Panc1 (cell line): ENCODE results near the gene ZNF79. TPM values are rescaled to one million over a fixed set of nuclear protein-coding genes. Genes with fewer than 3 reads are reported as not detected.

Experiments used
- ATAC-seq: fragments of 200-7000 bp; cut with Tn5 transposase; 2 replicates; pipeline ENCODE4 v1.9.1; 2020; ENCODE audit warnings: mild to moderate bottlenecking, moderate library complexity
- BruUV-seq: library from RNA; stranded (reverse); fragments of 400-500 nt; replicated peaks from 2 replicates; lab custom pipeline; 2021; lab: Mats Ljungman, UMichigan
- CTCF ChIA-PET: fragments of 300-600 bp; sonication (Branson Sonifier 250); formaldehyde crosslinking; loops from one replicate; lab custom pipeline; 2022; ENCODE audit warnings: antibody characterized with exemption; lab: Charles Lee
- POLR2A ChIA-PET: fragments of 300-600 bp; sonication (Branson Sonifier 250); formaldehyde crosslinking; loops from one replicate; lab custom pipeline; 2022; ENCODE audit warnings: antibody characterized with exemption; lab: Charles Lee
- DNase-seq: peaks from one replicate; pipeline ENCODE4 v3.0.0-alpha.2; 2010; ENCODE audit warnings: low read depth, low spot score
- H3K27ac ChIP-seq: 2 replicates; pipeline ENCODE4 v1.5.1; 2011; ENCODE audit warnings: mild to moderate bottlenecking, low read length, inconsistent platforms
- H3K27me3 ChIP-seq: fragments of 200-500 bp; sonication (Bioruptor generic); 2 replicates; pipeline ENCODE4 v1.6.0; 2014; ENCODE audit warnings: low read length, inconsistent platforms; ENCODE audit not compliant: control insufficient read depth, insufficient read depth
- H3K36me3 ChIP-seq: fragments of 200-500 bp; sonication (Bioruptor generic); 2 replicates; pipeline ENCODE4 v1.5.1; 2014; ENCODE audit warnings: inconsistent platforms, mild to moderate bottlenecking, low read length, moderate library complexity; ENCODE audit not compliant: control insufficient read depth, insufficient read depth
- H3K4me1 ChIP-seq: 2 replicates; pipeline ENCODE4 v1.5.1; 2011; ENCODE audit warnings: inconsistent platforms, mild to moderate bottlenecking, low read length, moderate library complexity; ENCODE audit not compliant: control insufficient read depth, insufficient read depth
- H3K4me3 ChIP-seq, 2 experiments: 2 replicates each; pipeline ENCODE4 v1.5.1; 2011 to 2012; ENCODE audit warnings: low read depth in 2 of 2, low read length in 2 of 2, mild to moderate bottlenecking in 2 of 2, inconsistent platforms in 1 of 2, moderate library complexity in 1 of 2
- H3K9me3 ChIP-seq: fragments of 200-500 bp; sonication (Bioruptor generic); 2 replicates; pipeline ENCODE4 v1.5.1; 2014; ENCODE audit warnings: low read depth, mild to moderate bottlenecking, inconsistent platforms, low read length, moderate library complexity; ENCODE audit not compliant: control insufficient read depth, insufficient read depth
- POLR2AphosphoS5 ChIP-seq: IDR thresholded peaks from 2 replicates; pipeline ENCODE4 v1.6.1; 2012; ENCODE audit warnings: mild to moderate bottlenecking, low read depth, low read length, moderate library complexity
- SIN3A ChIP-seq: IDR thresholded peaks from 2 replicates; pipeline ENCODE4 v1.6.1; 2012; ENCODE audit warnings: low read depth, mild to moderate bottlenecking, low read length, moderate library complexity, borderline replicate concordance; ENCODE audit not compliant: insufficient read depth
- TCF7L2 ChIP-seq: IDR thresholded peaks from 2 replicates; pipeline ENCODE4 v1.6.1; 2011; ENCODE audit warnings: mild to moderate bottlenecking, low read depth, low read length, inconsistent platforms
- in situ Hi-C: cut with HindIII; loops from 2 replicates; pipeline ENCODE4 v1.10.0; 2016; ENCODE audit warnings: low sequenced_read_pairs, low pct_unique_long_range_greater_than_20kb
- intact Hi-C: fragments of 100-400 bp; cut with micrococcal nuclease; formaldehyde crosslinking; loops from one replicate; pipeline ENCODE4 v1.10.0; 2022; ENCODE audit not compliant: unreplicated experiment
- total RNA-seq: library from RNA; stranded (reverse); gene quantifications from one replicate; pipeline ENCODE4 v1.2.1, GENCODE V29; 2021; ENCODE audit not compliant: unreplicated experiment
- TF ChIP-seq, protein P1 (sequence below), 2 experiments: IDR thresholded peaks; 2 replicates each; pipeline ENCODE4 v1.6.1; 2011 to 2012; ENCODE audit warnings: low read depth in 2 of 2, control low read depth in 1 of 2, low read length in 1 of 2, mild to moderate bottlenecking in 1 of 2, moderate library complexity in 1 of 2; ENCODE audit not compliant: insufficient read depth in 1 of 2
- TF ChIP-seq, protein P2 (sequence below): fragments of 450-650 bp; IDR thresholded peaks from 2 replicates; pipeline ENCODE4 v1.5.1; 2017; ENCODE audit warnings: mild to moderate bottlenecking

ZNF79 gene
- total RNA-seq, 1 experiment from 2014 or later = 5.4 TPM

DNA sequence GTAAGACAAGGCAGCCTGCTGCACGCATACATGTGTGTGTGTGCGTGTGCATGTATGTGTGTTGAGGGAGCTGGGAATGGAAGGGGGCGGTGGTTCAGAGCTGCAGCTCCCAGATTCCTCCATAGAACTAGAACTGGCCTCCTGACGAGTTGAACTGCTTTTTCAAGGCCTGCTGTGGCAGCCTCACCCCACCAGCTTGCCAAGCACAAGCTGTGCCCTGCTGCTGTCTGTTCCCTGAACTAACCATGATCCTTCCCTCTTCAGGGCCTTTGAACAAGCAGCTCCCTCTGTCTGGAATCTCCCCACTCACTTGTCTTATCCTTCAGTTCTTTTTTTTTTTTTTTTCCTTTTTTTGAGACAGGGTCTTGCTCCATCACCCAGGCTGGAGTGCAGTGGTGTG is 49.8 kb downstream of the ZNF79 start:
- BruUV-seq = no TSS peak
- DNase-seq = no peak
- intact Hi-C loops (no loop called here), in situ Hi-C loops (no loop called here)
- Histone ChIP-seq H3K9me3 (no peaks in the 10 kb centered on the region), H3K4me3 (no peak overlapping the region), H3K36me3 (no peaks in the 10 kb centered on the region), H3K27ac (no peak overlapping the region), H3K4me1 (no peaks in the 10 kb centered on the region), H3K27me3 (no peaks in the 10 kb centered on the region)
- no peak for ATAC-seq
- POLR2A ChIA-PET = interaction anchor here (0.6 kb wide), 1 partner anchor 206 kb away, joined by 4 read pairs; no protein-coding TSS in a partner anchor
- TF ChIP-seq POLR2AphosphoS5 (no peak), SIN3A (no peak), TCF7L2 (no peak)
- TF ChIP-seq, protein P1, sequence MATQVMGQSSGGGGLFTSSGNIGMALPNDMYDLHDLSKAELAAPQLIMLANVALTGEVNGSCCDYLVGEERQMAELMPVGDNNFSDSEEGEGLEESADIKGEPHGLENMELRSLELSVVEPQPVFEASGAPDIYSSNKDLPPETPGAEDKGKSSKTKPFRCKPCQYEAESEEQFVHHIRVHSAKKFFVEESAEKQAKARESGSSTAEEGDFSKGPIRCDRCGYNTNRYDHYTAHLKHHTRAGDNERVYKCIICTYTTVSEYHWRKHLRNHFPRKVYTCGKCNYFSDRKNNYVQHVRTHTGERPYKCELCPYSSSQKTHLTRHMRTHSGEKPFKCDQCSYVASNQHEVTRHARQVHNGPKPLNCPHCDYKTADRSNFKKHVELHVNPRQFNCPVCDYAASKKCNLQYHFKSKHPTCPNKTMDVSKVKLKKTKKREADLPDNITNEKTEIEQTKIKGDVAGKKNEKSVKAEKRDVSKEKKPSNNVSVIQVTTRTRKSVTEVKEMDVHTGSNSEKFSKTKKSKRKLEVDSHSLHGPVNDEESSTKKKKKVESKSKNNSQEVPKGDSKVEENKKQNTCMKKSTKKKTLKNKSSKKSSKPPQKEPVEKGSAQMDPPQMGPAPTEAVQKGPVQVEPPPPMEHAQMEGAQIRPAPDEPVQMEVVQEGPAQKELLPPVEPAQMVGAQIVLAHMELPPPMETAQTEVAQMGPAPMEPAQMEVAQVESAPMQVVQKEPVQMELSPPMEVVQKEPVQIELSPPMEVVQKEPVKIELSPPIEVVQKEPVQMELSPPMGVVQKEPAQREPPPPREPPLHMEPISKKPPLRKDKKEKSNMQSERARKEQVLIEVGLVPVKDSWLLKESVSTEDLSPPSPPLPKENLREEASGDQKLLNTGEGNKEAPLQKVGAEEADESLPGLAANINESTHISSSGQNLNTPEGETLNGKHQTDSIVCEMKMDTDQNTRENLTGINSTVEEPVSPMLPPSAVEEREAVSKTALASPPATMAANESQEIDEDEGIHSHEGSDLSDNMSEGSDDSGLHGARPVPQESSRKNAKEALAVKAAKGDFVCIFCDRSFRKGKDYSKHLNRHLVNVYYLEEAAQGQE (IDR thresholded peaks at IDR 0.05; ENCODE audit: insufficient read depth in 1 of 2, low read depth in 2 of 2, low read length in 1 of 2) = no peak
- TF ChIP-seq, protein P2, sequence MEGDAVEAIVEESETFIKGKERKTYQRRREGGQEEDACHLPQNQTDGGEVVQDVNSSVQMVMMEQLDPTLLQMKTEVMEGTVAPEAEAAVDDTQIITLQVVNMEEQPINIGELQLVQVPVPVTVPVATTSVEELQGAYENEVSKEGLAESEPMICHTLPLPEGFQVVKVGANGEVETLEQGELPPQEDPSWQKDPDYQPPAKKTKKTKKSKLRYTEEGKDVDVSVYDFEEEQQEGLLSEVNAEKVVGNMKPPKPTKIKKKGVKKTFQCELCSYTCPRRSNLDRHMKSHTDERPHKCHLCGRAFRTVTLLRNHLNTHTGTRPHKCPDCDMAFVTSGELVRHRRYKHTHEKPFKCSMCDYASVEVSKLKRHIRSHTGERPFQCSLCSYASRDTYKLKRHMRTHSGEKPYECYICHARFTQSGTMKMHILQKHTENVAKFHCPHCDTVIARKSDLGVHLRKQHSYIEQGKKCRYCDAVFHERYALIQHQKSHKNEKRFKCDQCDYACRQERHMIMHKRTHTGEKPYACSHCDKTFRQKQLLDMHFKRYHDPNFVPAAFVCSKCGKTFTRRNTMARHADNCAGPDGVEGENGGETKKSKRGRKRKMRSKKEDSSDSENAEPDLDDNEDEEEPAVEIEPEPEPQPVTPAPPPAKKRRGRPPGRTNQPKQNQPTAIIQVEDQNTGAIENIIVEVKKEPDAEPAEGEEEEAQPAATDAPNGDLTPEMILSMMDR = no peak
- CTCF ChIA-PET = interaction anchor here (0.7 kb wide), 1 partner anchor 11 kb away, joined by 3 read pairs; no protein-coding TSS in a partner anchor

DNA sequence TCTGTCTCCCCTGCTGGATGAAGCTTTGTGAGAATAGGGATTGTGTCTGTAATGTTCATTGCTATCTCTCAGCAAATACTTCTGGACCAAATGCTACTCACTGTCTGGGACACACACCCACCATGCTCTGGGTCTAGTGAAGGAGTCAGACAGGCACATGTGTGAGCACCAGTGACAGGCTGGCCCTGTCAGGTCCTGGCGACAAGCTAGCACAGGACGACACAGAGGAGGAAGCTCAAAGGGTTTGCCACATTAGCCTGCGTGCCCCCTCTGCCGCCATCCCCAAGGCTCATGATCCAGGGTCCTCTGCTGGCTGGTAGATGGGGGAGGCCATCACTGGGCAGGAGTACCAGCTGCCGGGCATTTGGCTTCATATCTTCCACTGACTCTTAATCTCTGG is 50.4 kb downstream of the ZNF79 start:
- intact Hi-C loops = no loop called here
- DNase-seq (no peak), ATAC-seq (no peak)
- ChIA-PET POLR2A (interaction anchor here (0.6 kb wide), 1 partner anchor 205 kb away, joined by 4 read pairs; no protein-coding TSS in a partner anchor), CTCF (no interaction called here)
- BruUV-seq = no TSS peak
- no peaks in the 10 kb centered on the region for H3K9me3 ChIP-seq
- no peak overlapping the region for H3K27ac ChIP-seq
- H3K36me3 ChIP-seq = no peaks in the 10 kb centered on the region
- H3K27me3 ChIP-seq = no peaks in the 10 kb centered on the region
- H3K4me3 ChIP-seq = no peak overlapping the region
- in situ Hi-C loops = no loop called here
- no peaks in the 10 kb centered on the region for H3K4me1 ChIP-seq
- TF ChIP-seq, protein P1 (IDR thresholded peaks at IDR 0.05; ENCODE audit: insufficient read depth in 1 of 2, low read depth in 2 of 2, low read length in 1 of 2) = no peak
- TF ChIP-seq SIN3A = no peak
- no peak for TF ChIP-seq POLR2AphosphoS5
- TF ChIP-seq, protein P2 = no peak
- TF ChIP-seq TCF7L2 = no peak
